Tibial artery (tissue), 4 donors: ENCODE measurements around the gene KCNJ16.

Experiments used
- DNase-seq, 2 donors: peaks; one replicate each; pipeline ENCODE4 v3.0.0-alpha.2; 2019
- H3K27ac ChIP-seq, 2 donors: fragments of 200-600 bp; sonication (generic) in 1 of 2; 1 replicate in 1 of 2; 2 replicates in 1 of 2; pipeline ENCODE4 v1.5.1; 2018 to 2019; ENCODE audit warnings: mild to moderate bottlenecking in 1 of 2
- H3K27me3 ChIP-seq, 2 donors: fragments of 200-600 bp; sonication (generic) in 1 of 2; one replicate each; pipeline versions ENCODE4 v1.5.1 to v1.6.0; 2016 to 2019
- H3K36me3 ChIP-seq, 3 donors: fragments of 200-600 bp; sonication (generic) in 2 of 3; one replicate each; pipeline ENCODE4 v1.5.1; 2016 to 2019; ENCODE audit warnings: mild to moderate bottlenecking in 2 of 3
- H3K4me1 ChIP-seq, 4 donors: fragments of 200-600 bp; sonication (generic) in 2 of 4; 1 replicate in 3 of 4; 2 replicates in 1 of 4; pipeline ENCODE4 v1.5.1; 2016 to 2019
- H3K4me3 ChIP-seq, 2 donors: fragments of 200-600 bp; sonication (generic) in 1 of 2; 1 replicate in 1 of 2; 2 replicates in 1 of 2; pipeline ENCODE4 v1.5.1; 2018 to 2019; ENCODE audit warnings: mild to moderate bottlenecking in 2 of 2
- H3K9me3 ChIP-seq, 3 donors: fragments of 200-600 bp; sonication (generic) in 1 of 3; one replicate each; pipeline ENCODE4 v1.5.1; 2016 to 2019
- CTCF ChIP-seq, 2 experiments: fragments of 200-600 bp in 1 of 2; fragments of 450-650 bp in 1 of 2; IDR thresholded peaks; one replicate each; pipeline ENCODE4 v1.5.1; 2017 to 2019; ENCODE audit warnings: antibody characterized with exemption in 2 of 2, mild to moderate bottlenecking in 1 of 2, moderate library complexity in 1 of 2
- intact Hi-C: fragments of 100-400 bp; cut with DNase I; formaldehyde crosslinking; loops from one replicate; pipeline ENCODE4 v1.15.0; 2023; ENCODE audit warnings: low total_unique reads

KCNJ16 gene

GRCh38 chr17:70081885-70082284 is 6.9 kb downstream of the KCNJ16 start:
- H3K4me3 ChIP-seq: no peak overlapping the region
- no peaks in the 10 kb centered on the region for H3K4me1 ChIP-seq
- no peaks in the 10 kb centered on the region for H3K9me3 ChIP-seq
- H3K36me3 ChIP-seq: no peaks in the 10 kb centered on the region
- H3K27me3 ChIP-seq: no peaks in the 10 kb centered on the region
- DNase-seq: no peak
- TF ChIP-seq CTCF (IDR thresholded peaks at IDR 0.05): no peak
- intact Hi-C loops: no loop called here
- H3K27ac ChIP-seq: no peak overlapping the region

GRCh38 chr17:70084476-70084875 is 9.5 kb downstream of the KCNJ16 start:
- Histone ChIP-seq H3K27me3 (no peaks in the 10 kb centered on the region), H3K4me3 (no peak overlapping the region), H3K27ac (no peak overlapping the region), H3K9me3 (no peaks in the 10 kb centered on the region), H3K4me1 (no peaks in the 10 kb centered on the region), H3K36me3 (no peaks in the 10 kb centered on the region)
- no peak for TF ChIP-seq CTCF (IDR thresholded peaks at IDR 0.05)
- DNase-seq: no peak
- intact Hi-C loops: no loop called here

GRCh38 chr17:70086516-70086915 is 11.5 kb downstream of the KCNJ16 start:
- Histone ChIP-seq H3K27ac (no peak overlapping the region), H3K4me1 (no peaks in the 10 kb centered on the region), H3K9me3 (no peaks in the 10 kb centered on the region), H3K4me3 (no peak overlapping the region), H3K27me3 (no peaks in the 10 kb centered on the region), H3K36me3 (no peaks in the 10 kb centered on the region)
- DNase-seq: no peak
- intact Hi-C loops: no loop called here
- no peak for TF ChIP-seq CTCF (IDR thresholded peaks at IDR 0.05)

- Histone ChIP-seq H3K4me1 (no peaks in the 10 kb centered on the region), H3K27ac (no peak overlapping the region), H3K36me3 (no peaks in the 10 kb centered on the region), H3K27me3 (no peaks in the 10 kb centered on the region), H3K4me3 (no peak overlapping the region), H3K9me3 (no peaks in the 10 kb centered on the region)
- no peak for DNase-seq
- intact Hi-C loops: no loop called here
- TF ChIP-seq CTCF (IDR thresholded peaks at IDR 0.05): no peak
Observed at GRCh38 chr17:70089513-70090148, 14.6 kb downstream of the KCNJ16 start.

- no peak for DNase-seq
- Histone ChIP-seq H3K36me3 (no peaks in the 10 kb centered on the region), H3K27ac (no peak overlapping the region), H3K4me3 (no peak overlapping the region), H3K27me3 (no peaks in the 10 kb centered on the region), H3K9me3 (no peaks in the 10 kb centered on the region), H3K4me1 (no peaks in the 10 kb centered on the region)
- intact Hi-C loops: no loop called here
- no peak for TF ChIP-seq CTCF (IDR thresholded peaks at IDR 0.05)
Observed at GRCh38 chr17:70091005-70091568, 16.1 kb downstream of the KCNJ16 start.
